D721Med (cell line): ENCODE results near the gene GATAD2B.
A peak's percentile ranks its signal among the peaks of the same experiment; 100 is the strongest.
"Not testable (repeated sequence)": the region's sequence is repeated elsewhere in the genome, so short reads cannot be mapped to it uniquely, and the experiment has no call there.

ENCODE experiments used
- DNase-seq: peaks from one replicate; pipeline ENCODE4 v3.0.0; 2011; ENCODE audit warnings: low spot score; ENCODE audit not compliant: insufficient read length
- FAIRE-seq: peaks from 2 replicates; lab custom pipeline; 2011; peaks lifted over from hg19 to GRCh38; lab: Jason Lieb, UNC
- TF ChIP-seq, protein P1 (sequence below): IDR thresholded peaks from 2 replicates; pipeline ENCODE4 v1.5.1; 2012; ENCODE audit warnings: mild to moderate bottlenecking, control low read depth; ENCODE audit not compliant: insufficient read depth; ENCODE audit errors: missing control alignments

GATAD2B gene

DNA sequence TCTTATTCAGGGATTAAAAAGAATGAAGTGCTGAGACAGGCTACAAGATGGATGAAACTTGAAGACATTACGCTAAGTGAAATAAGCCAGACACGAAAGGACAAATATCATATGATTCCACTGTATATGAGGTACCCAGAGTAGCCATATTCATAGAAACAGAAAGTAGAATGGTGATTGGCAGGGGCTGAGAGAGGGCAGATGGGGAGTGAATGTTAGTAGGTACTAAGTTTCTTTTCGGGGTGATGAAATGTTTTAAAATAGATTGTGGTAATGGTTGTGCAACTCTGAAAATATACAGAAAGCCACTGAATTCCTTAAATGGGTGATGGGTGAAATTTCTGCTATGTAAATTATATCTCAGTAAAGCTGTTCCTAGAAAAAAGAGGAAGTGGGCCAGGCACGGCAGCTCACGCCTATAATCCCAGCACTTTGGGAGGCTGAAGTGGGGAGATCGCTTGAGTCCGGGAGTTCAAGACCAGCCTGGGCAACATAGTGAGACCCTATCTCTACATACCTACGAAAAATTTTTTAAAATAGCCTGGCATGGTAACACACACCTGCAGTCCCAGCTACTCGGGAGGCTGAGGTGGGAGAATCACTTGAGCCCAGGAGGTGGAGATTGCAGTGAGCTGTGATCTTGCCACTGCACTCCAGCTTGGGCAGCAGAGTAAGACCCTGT lies 131.7 kb downstream of the GATAD2B start:
- TF ChIP-seq, protein P1, sequence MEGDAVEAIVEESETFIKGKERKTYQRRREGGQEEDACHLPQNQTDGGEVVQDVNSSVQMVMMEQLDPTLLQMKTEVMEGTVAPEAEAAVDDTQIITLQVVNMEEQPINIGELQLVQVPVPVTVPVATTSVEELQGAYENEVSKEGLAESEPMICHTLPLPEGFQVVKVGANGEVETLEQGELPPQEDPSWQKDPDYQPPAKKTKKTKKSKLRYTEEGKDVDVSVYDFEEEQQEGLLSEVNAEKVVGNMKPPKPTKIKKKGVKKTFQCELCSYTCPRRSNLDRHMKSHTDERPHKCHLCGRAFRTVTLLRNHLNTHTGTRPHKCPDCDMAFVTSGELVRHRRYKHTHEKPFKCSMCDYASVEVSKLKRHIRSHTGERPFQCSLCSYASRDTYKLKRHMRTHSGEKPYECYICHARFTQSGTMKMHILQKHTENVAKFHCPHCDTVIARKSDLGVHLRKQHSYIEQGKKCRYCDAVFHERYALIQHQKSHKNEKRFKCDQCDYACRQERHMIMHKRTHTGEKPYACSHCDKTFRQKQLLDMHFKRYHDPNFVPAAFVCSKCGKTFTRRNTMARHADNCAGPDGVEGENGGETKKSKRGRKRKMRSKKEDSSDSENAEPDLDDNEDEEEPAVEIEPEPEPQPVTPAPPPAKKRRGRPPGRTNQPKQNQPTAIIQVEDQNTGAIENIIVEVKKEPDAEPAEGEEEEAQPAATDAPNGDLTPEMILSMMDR, result no peak
- DNase-seq (no peak), FAIRE-seq (no peak)

DNA sequence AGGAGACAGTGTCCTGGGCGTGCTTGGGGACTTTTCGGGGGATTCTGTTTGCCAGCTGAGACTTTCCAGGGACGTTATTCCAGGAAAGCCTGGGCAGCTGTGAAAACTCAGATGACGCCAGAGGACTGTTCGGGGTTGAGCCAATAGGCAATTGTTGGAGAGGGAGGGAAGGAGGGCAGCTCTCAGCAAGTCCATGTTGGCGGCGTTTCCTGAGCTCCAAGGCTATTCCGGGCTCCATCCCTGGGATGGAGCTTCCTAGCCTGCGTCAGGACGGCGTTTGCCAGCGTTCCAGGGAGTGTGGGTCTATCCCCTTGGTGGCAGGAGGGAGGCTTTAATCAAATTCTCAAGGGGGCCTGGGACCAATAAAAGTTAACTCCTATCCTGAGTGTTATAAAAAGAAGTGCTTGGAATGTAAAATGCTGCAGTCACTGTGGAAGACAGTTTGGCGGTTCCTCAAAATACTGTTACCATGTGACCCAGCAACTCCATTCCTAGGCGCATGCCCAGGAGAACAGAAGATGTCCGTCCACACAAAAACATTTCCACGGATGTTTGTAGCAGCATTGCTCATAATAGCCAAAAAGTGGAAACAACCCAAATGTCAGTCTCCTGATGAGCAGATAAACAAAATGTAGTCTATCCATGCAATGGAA lies 132.3 kb downstream of the GATAD2B start:
- no peak for DNase-seq
- no peak for FAIRE-seq
- TF ChIP-seq, protein P1, result no peak

DNA sequence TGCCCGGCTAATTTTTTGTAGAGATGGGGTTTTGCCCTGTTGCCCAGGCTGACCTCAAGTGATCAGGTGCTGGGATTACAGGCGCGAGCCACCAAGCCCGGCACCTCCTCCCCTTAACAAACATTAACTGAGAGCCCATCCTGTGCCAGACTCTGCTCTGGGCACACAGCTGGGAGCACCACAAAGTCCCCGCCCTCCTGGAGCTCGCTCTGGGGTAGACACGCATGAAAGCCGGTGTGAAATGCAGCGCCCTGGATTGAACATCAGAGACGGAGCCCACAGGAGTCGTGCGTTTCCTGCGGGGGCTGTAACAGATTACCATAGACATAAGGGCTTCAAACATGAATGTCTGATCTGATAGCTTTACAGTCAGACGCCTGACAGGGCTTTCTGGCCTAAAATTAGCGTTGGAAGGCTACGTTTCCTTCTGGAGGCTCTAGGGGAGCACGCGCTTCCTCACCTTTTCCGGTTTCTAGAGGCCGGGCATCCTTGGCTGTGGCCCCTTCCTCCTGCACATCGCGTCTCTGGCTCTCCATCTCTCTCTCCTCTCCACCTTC lies 133.2 kb downstream of the GATAD2B start:
- FAIRE-seq (no peak), DNase-seq (no peak)
- TF ChIP-seq, protein P1, result no peak

DNA sequence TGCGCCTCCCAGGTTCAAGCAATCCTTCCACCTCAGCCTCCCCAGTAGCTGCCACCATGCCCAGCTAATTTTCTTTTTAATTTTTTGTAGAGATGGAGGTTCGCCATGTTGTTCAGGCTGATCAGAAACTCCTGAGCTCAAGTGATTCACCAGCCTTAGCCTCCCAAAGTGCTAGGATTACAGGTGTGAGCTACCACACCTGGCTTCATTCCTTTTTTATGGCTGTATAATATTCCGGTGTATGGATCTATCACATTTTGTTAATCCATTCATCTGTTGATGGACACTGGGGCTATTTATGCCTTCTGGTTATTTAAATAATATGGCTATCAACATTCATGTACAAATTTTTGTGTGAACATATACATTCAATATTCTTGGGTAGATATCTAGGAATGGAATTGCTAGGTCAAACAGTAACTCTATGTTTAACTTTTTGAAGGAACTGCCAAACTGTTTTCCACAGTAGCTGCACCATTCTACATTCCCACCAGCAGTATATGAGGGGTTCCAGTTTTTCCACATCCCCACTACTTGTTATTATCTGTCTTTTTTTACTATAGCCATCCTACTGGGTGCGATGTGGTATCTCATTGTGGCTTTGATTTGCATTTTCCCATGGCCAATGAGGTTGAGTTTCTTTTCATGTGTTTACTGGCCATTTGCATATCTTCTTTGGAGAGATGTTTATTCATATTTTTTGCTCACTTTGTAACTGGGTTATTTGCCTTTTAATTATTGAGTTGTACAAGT lies 136.6 kb downstream of the GATAD2B start:
- TF ChIP-seq, protein P1, result no peak
- FAIRE-seq, result no peak

DNA sequence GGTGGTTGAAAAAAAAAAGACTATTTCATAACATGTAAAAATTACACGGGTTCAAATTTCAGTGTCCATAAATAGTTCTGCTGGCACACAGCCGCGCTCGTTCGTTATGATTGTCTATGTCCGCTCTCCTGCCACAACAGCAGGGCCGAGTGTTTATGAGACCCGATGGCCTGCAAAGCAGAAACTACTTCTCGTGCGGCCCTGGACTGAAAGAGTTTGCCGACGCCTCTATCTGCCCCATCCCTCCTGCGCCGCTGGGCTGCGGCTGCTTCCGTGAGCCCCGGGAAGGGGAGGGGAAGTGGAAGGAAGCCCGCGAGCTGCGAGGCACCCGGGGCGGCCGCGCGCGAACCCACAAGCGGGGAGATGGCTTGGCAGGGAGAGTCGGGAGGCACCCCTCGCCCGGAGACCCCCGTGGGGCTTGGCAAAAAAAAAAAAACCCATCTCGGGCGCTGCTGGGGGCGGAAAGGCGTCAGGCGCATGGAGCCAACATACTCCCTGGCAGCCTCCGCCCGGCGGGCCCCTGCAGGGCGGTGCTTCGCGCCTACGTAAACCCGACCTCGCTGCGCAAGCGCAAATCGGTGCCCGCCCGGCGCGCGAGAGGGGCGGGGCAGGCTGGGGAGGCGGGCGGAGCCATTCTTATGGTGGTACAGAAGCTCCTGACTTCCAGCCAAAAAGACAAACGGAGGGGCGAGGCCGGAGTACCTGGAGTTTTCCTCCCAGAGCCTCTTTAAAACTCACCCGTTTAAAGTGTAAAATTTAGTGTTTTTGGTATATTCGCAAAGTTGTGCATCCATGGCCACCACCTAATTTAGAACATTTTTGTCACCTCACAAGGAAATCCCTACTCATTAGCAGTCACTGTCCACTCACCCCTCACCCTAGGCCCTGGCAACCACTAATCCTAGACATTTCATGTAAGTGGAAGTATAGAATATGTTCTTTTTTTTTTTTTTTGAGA lies 139.3 kb downstream of the GATAD2B start:
- TF ChIP-seq, protein P1, result no peak
- DNase-seq (peak; percentile 99), FAIRE-seq (no peak)

More for the DNA sequence above, 136.6 kb downstream of the GATAD2B start:
- DNase-seq, result no peak

DNA sequence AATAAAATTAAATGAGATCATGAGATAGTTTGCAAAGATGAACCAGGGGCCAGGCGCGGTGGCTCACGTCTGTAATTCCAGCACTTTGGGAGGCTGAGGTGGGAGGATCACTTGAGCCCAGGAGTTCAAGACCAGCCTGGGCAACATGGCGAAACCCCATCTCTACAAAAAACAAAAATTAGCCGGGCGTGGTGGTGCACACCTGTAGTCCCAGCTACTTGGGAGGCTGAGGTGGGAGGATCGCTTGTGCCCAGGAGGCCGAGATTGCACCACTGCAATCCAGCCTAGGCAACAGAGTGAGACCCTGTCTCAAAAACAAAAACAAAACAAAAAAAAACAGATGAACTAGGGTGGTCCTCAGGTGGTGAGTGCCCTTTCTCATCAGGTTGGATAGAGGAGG lies 140.1 kb downstream of the GATAD2B start:
- DNase-seq, FAIRE-seq: not testable (repeated sequence)
